PC-3 (cell line): ENCODE results near the gene CRELD2. TPM values are rescaled to one million over a fixed set of nuclear protein-coding genes. Genes with fewer than 3 reads are reported as not detected.

Source experiments
- ATAC-seq: fragments of 200-7000 bp; cut with Tn5 transposase; 2 replicates; pipeline ENCODE4 v1.9.1; 2020; ENCODE audit warnings: mild to moderate bottlenecking, moderate library complexity
- BruUV-seq: library from RNA; stranded (reverse); fragments of 400-500 nt; replicated peaks from 2 replicates; lab custom pipeline; 2021; lab: Mats Ljungman, UMichigan
- CTCF ChIA-PET: fragments of 300-600 bp; sonication (Branson Sonifier 250); formaldehyde crosslinking; loops from one replicate; lab custom pipeline; 2022; ENCODE audit warnings: antibody characterized with exemption; lab: Charles Lee
- POLR2A ChIA-PET: fragments of 300-600 bp; sonication (Branson Sonifier 250); formaldehyde crosslinking; loops from one replicate; lab custom pipeline; 2022; ENCODE audit warnings: antibody characterized with exemption; ENCODE audit not compliant: unreplicated experiment; lab: Charles Lee
- DNase-seq: peaks from one replicate; pipeline ENCODE4 v3.0.0-alpha.2; 2015
- H2AFZ ChIP-seq: fragments of 300-600 bp; sonication (generic); 2 replicates; pipeline ENCODE4 v1.6.0; 2016; ENCODE audit warnings: antibody characterized with exemption, low read length
- H3F3A ChIP-seq: fragments of 300-600 bp; sonication (generic); one replicate; pipeline ENCODE4 v1.6.0; 2017; ENCODE audit warnings: antibody characterized with exemption, low read length, control low read depth, mild to moderate bottlenecking; ENCODE audit not compliant: unreplicated experiment
- H3K27ac ChIP-seq: fragments of 300-600 bp; sonication (generic); 2 replicates; pipeline ENCODE4 v1.5.1; 2016; ENCODE audit warnings: mild to moderate bottlenecking, low read length
- H3K27me3 ChIP-seq: fragments of 300-600 bp; sonication (generic); 2 replicates; pipeline ENCODE4 v1.6.1; 2016; ENCODE audit warnings: low read length, mixed read lengths
- H3K36me3 ChIP-seq: fragments of 300-600 bp; sonication (generic); 2 replicates; pipeline ENCODE4 v1.6.1; 2016; ENCODE audit warnings: low read depth, mixed run types, low read length, mixed read lengths
- H3K4me1 ChIP-seq: fragments of 300-600 bp; sonication (generic); 2 replicates; pipeline ENCODE4 v1.5.1; 2016; ENCODE audit warnings: low read length; ENCODE audit not compliant: insufficient read depth
- H3K4me2 ChIP-seq: fragments of 300-600 bp; sonication (generic); 2 replicates; pipeline ENCODE4 v1.6.0; 2016; ENCODE audit warnings: low read length
- H3K4me3 ChIP-seq: fragments of 300-600 bp; sonication (generic); 2 replicates; pipeline ENCODE4 v1.5.1; 2016; ENCODE audit warnings: mild to moderate bottlenecking, low read length, mixed read lengths
- H3K79me2 ChIP-seq: fragments of 300-600 bp; sonication (generic); 2 replicates; pipeline ENCODE4 v1.6.1; 2017; ENCODE audit warnings: low read length, mixed read lengths
- H3K9ac ChIP-seq: fragments of 300-600 bp; sonication (generic); 2 replicates; pipeline ENCODE4 v1.6.0; 2016; ENCODE audit warnings: mild to moderate bottlenecking, low read length
- H3K9me2 ChIP-seq: fragments of 300-600 bp; sonication (generic); replicated peaks from 2 replicates; pipeline ENCODE4 v1.6.1; 2016; ENCODE audit warnings: mixed run types, low read length, mixed read lengths
- H3K9me3 ChIP-seq: fragments of 300-600 bp; sonication (generic); 2 replicates; pipeline ENCODE4 v1.6.1; 2016; ENCODE audit warnings: low read length, mixed read lengths
- H4K20me1 ChIP-seq: fragments of 300-600 bp; sonication (generic); 2 replicates; pipeline ENCODE4 v1.6.1; 2016; ENCODE audit warnings: low read length, mixed read lengths
- CTCF ChIP-seq: fragments of 300-600 bp; sonication (generic); conservative IDR thresholded peaks from 2 replicates; pipeline ENCODE4 v1.5.1; 2017; ENCODE audit warnings: antibody characterized with exemption, low read depth, mild to moderate bottlenecking, low read length
- EZH2 ChIP-seq: fragments of 300-600 bp; sonication (generic); IDR thresholded peaks from one replicate; pipeline ENCODE4 v1.6.1; 2017; ENCODE audit warnings: antibody characterized with exemption, mild to moderate bottlenecking, low read length; ENCODE audit not compliant: unreplicated experiment
- EZH2phosphoT487 ChIP-seq: fragments of 300-600 bp; sonication (generic); IDR thresholded peaks from 2 replicates; pipeline ENCODE4 v1.6.1; 2018; ENCODE audit warnings: mild to moderate bottlenecking, antibody characterized with exemption, low read length, borderline replicate concordance
- intact Hi-C: fragments of 100-400 bp; cut with micrococcal nuclease; formaldehyde crosslinking; loops from 2 replicates; pipeline ENCODE4 v1.9.0; 2023
- total RNA-seq: library from RNA; depleted of rRNA; stranded (reverse); fragments of >200 nt; gene quantifications from 2 replicates; pipeline ENCODE4 v1.2.3, GENCODE V29; 2014

CRELD2 gene
- total RNA-seq, 1 experiment from 2014 or later: 71.3 TPM

GRCh38 chr22:49922926-49923325, 4.5 kb downstream of the CRELD2 start:
- H3K36me3 ChIP-seq: no peaks in the 10 kb centered on the region
- intact Hi-C loops: no loop called here
- H3K27me3 ChIP-seq: no peaks in the 10 kb centered on the region

GRCh38 chr22:49923445-49923844, 5.0 kb downstream of the CRELD2 start:
- Histone ChIP-seq H3F3A (no peaks in the 10 kb centered on the region), H3K9me2 (no peaks in the 10 kb centered on the region), H3K9me3 (no peaks in the 10 kb centered on the region), H3K4me1 (peaks cover 5% of the 10 kb centered on the region), H2AFZ (no peak overlapping the region), H3K27ac (no peak overlapping the region), H4K20me1 (no peaks in the 10 kb centered on the region), H3K4me2 (no peak overlapping the region), H3K36me3 (no peaks in the 10 kb centered on the region), H3K9ac (no peak overlapping the region), H3K27me3 (no peaks in the 10 kb centered on the region), H3K79me2 (peaks cover 11% of the 10 kb centered on the region; the same call in 1 of the 2 replicates), H3K4me3 (no peak overlapping the region)
- CTCF ChIA-PET: no interaction called here
- no TSS peak for BruUV-seq
- TF ChIP-seq EZH2phosphoT487 (no peak), CTCF (peak; percentile 38)
- DNase-seq (no peak), ATAC-seq (no peak)
- POLR2A ChIA-PET: no interaction called here
- intact Hi-C loops: no loop called here

More at GRCh38 chr22:49922926-49923325, 4.5 kb downstream of the CRELD2 start:
- H3K9me3 ChIP-seq: no peaks in the 10 kb centered on the region
- H3K4me3 ChIP-seq: no peak overlapping the region
- H3K9ac ChIP-seq: no peak overlapping the region
- ChIA-PET CTCF (no interaction called here), POLR2A (no interaction called here)
- H2AFZ ChIP-seq: no peak overlapping the region
- no peak overlapping the region for H3K27ac ChIP-seq
- H3K9me2 ChIP-seq: no peaks in the 10 kb centered on the region
- no peak for TF ChIP-seq EZH2
- no peak for TF ChIP-seq EZH2phosphoT487
- no peak for TF ChIP-seq CTCF
- no peaks in the 10 kb centered on the region for H3F3A ChIP-seq
- H3K4me1 ChIP-seq: peaks cover 5% of the 10 kb centered on the region
- no peak overlapping the region for H3K4me2 ChIP-seq
- DNase-seq (no peak), ATAC-seq (no peak)
- H4K20me1 ChIP-seq: no peaks in the 10 kb centered on the region
- BruUV-seq: no TSS peak
- peaks cover 11% of the 10 kb centered on the region; the same call in 1 of the 2 replicates for H3K79me2 ChIP-seq

- no peak overlapping the region for H3K4me2 ChIP-seq
- TF ChIP-seq EZH2: no peak
- TF ChIP-seq CTCF: no peak
- TF ChIP-seq EZH2phosphoT487: no peak
- no peak overlapping the region for H3K27ac ChIP-seq
- CTCF ChIA-PET: no interaction called here
- H3K4me1 ChIP-seq: peaks cover 4% of the 10 kb centered on the region
- no peaks in the 10 kb centered on the region for H3K9me3 ChIP-seq
- no peak for ATAC-seq
- no peak overlapping the region for H2AFZ ChIP-seq
- intact Hi-C loops: no loop called here
- H3K79me2 ChIP-seq: 0 out of 2 replicates have a peak, but pooled peaks cover 7% of the 10 kb centered on the region
- POLR2A ChIA-PET: no interaction called here
- no TSS peak for BruUV-seq
- no peaks in the 10 kb centered on the region for H4K20me1 ChIP-seq
- no peaks in the 10 kb centered on the region for H3F3A ChIP-seq
- no peak for DNase-seq
- no peaks in the 10 kb centered on the region for H3K9me2 ChIP-seq
- no peaks in the 10 kb centered on the region for H3K36me3 ChIP-seq
- H3K4me3 ChIP-seq: no peak overlapping the region
- no peaks in the 10 kb centered on the region for H3K27me3 ChIP-seq
- H3K9ac ChIP-seq: no peak overlapping the region
These were observed 5.8 kb downstream of the CRELD2 start for GRCh38 chr22:49924113-49924833.
